ENCODE data around the gene RGS10.
"Not testable (repeated sequence)": the region's sequence is repeated elsewhere in the genome, so short reads cannot be mapped to it uniquely, and the experiment has no call there.

DNA sequence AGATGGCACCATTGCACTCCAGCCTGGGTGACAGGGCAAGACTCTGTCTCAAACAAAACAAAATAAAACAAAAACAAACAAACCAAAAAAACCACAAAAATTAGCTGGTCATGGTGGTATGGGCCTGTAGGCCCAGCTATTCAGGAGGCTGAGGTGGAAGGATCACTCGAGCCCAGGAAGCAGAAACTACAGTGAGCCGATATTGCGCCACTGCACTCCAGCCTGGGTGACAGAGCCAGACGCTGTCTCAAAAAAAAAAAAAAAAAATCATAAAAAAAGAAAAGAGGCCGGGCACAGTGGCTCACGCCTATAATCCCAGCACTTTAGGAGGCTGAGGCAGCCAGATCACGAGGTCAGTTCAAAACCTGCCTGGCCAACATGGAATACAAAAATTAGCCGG is 9.7 kb downstream of the RGS10 start:
- TF ChIP-seq, protein P1, sequence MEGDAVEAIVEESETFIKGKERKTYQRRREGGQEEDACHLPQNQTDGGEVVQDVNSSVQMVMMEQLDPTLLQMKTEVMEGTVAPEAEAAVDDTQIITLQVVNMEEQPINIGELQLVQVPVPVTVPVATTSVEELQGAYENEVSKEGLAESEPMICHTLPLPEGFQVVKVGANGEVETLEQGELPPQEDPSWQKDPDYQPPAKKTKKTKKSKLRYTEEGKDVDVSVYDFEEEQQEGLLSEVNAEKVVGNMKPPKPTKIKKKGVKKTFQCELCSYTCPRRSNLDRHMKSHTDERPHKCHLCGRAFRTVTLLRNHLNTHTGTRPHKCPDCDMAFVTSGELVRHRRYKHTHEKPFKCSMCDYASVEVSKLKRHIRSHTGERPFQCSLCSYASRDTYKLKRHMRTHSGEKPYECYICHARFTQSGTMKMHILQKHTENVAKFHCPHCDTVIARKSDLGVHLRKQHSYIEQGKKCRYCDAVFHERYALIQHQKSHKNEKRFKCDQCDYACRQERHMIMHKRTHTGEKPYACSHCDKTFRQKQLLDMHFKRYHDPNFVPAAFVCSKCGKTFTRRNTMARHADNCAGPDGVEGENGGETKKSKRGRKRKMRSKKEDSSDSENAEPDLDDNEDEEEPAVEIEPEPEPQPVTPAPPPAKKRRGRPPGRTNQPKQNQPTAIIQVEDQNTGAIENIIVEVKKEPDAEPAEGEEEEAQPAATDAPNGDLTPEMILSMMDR (IDR thresholded peaks at IDR 0.05; ENCODE audit: insufficient read depth, low read length, poor library complexity, severe bottlenecking) = not testable (repeated sequence)
- TF ChIP-seq EZH2phosphoT487 (conservative IDR thresholded peaks at IDR 0.05; ENCODE audit: low read length) = not testable (repeated sequence)
